Uterus (tissue), 4 donors: ENCODE data around the gene CALN1. TPM values are rescaled to one million over a fixed set of nuclear protein-coding genes. Genes with fewer than 3 reads are reported as not detected.

ENCODE experiments used
- DNase-seq, 2 donors: peaks; one replicate each; pipeline ENCODE4 v3.0.0-alpha.2; 2019 to 2020
- H3K27ac ChIP-seq, 2 donors: fragments of 200-600 bp; sonication (generic); 1 replicate in 1 of 2; 2 replicates in 1 of 2; pipeline ENCODE4 v1.5.1; 2016 to 2018
- H3K27me3 ChIP-seq, 2 donors: fragments of 200-600 bp; sonication (generic); one replicate each; pipeline ENCODE4 v1.5.1; 2018 to 2019; ENCODE audit warnings: control low read depth in 1 of 2
- H3K36me3 ChIP-seq, 2 donors: fragments of 200-600 bp; sonication (generic); one replicate each; pipeline ENCODE4 v1.5.1; 2019; ENCODE audit warnings: control low read depth in 1 of 2
- H3K4me1 ChIP-seq, 2 donors: fragments of 200-600 bp; sonication (generic); one replicate each; pipeline ENCODE4 v1.5.1; 2018 to 2019; ENCODE audit warnings: control low read depth in 1 of 2
- H3K4me3 ChIP-seq, 2 donors: fragments of 200-600 bp; sonication (generic); 1 replicate in 1 of 2; 2 replicates in 1 of 2; pipeline ENCODE4 v1.5.1; 2018 to 2019; ENCODE audit warnings: mild to moderate bottlenecking in 1 of 2
- H3K9me3 ChIP-seq, 2 donors: fragments of 200-600 bp; sonication (generic); one replicate each; pipeline ENCODE4 v1.5.1; 2019; ENCODE audit warnings: control low read depth in 1 of 2
- CTCF ChIP-seq, 4 experiments: fragments of 200-600 bp in 2 of 4; fragments of 450-650 bp in 2 of 4; sonication (generic) in 2 of 4; IDR thresholded peaks; one replicate each; pipeline ENCODE4 v1.5.1; 2016 to 2019; ENCODE audit warnings: antibody characterized with exemption in 4 of 4, mild to moderate bottlenecking in 2 of 4, moderate library complexity in 1 of 4
- POLR2A ChIP-seq, 2 donors: fragments of 450-650 bp; IDR thresholded peaks; one replicate each; pipeline ENCODE4 v1.6.1; 2016; ENCODE audit warnings: antibody characterized with exemption in 2 of 2, mild to moderate bottlenecking in 1 of 2, moderate library complexity in 1 of 2
- intact Hi-C: fragments of 100-400 bp; cut with DNase I; formaldehyde crosslinking; loops from one replicate; pipeline ENCODE4 v1.15.1; 2023; ENCODE audit warnings: low total_unique reads
- total RNA-seq, 4 donors: library from RNA; depleted of rRNA in 3 of 4; stranded (reverse); fragments of >200 nt in 3 of 4; gene quantifications; one replicate each; pipeline versions ENCODE4 v1.1.0 to v1.2.4, GENCODE V29; 2014 to 2023
- donor health status: DM: yes; HTN: yes; CAD: no.

Gene CALN1
- total RNA-seq, 4 donors from 2014 or later: 0.49 to 2.3 (median 1.5) TPM; not detected in 1

- no peaks in the 10 kb centered on the region for H3K4me1 ChIP-seq
- no peaks in the 10 kb centered on the region for H3K9me3 ChIP-seq
- intact Hi-C loops: no loop called here
- DNase-seq: no peak
- no peaks in the 10 kb centered on the region for H3K27me3 ChIP-seq
- H3K4me3 ChIP-seq: no peak overlapping the region
- H3K27ac ChIP-seq: no peak overlapping the region
- H3K36me3 ChIP-seq: no peaks in the 10 kb centered on the region
- TF ChIP-seq CTCF (IDR thresholded peaks at IDR 0.05) (no peak), POLR2A (IDR thresholded peaks at IDR 0.05) (no peak)
Observed at GRCh38 chr7:71772779-71773178, 639.4 kb downstream of the CALN1 start.

GRCh38 chr7:71770269-71770907 lies 641.8 kb downstream of the CALN1 start:
- Histone ChIP-seq H3K27me3 (no peaks in the 10 kb centered on the region), H3K36me3 (no peaks in the 10 kb centered on the region), H3K27ac (no peak overlapping the region), H3K4me3 (no peak overlapping the region), H3K4me1 (no peaks in the 10 kb centered on the region), H3K9me3 (no peaks in the 10 kb centered on the region)
- no peak for DNase-seq
- TF ChIP-seq CTCF (IDR thresholded peaks at IDR 0.05) (no peak), POLR2A (IDR thresholded peaks at IDR 0.05) (no peak)
- intact Hi-C loops: no loop called here

- no peaks in the 10 kb centered on the region for H3K36me3 ChIP-seq
- intact Hi-C loops: no loop called here
Observed at GRCh38 chr7:71769326-71769725, 642.8 kb downstream of the CALN1 start.

GRCh38 chr7:71768450-71768849 lies 643.7 kb downstream of the CALN1 start:
- Histone ChIP-seq H3K27ac (no peak overlapping the region), H3K36me3 (no peaks in the 10 kb centered on the region), H3K4me1 (no peaks in the 10 kb centered on the region), H3K4me3 (no peak overlapping the region), H3K27me3 (no peaks in the 10 kb centered on the region), H3K9me3 (no peaks in the 10 kb centered on the region)
- no peak for DNase-seq
- no peak for TF ChIP-seq CTCF (IDR thresholded peaks at IDR 0.05)
- TF ChIP-seq POLR2A (IDR thresholded peaks at IDR 0.05): no peak
- intact Hi-C loops: no loop called here

More at GRCh38 chr7:71769326-71769725, 642.8 kb downstream of the CALN1 start:
- Histone ChIP-seq H3K4me1 (no peaks in the 10 kb centered on the region), H3K27me3 (no peaks in the 10 kb centered on the region), H3K4me3 (no peak overlapping the region), H3K9me3 (no peaks in the 10 kb centered on the region), H3K27ac (no peak overlapping the region)
- no peak for TF ChIP-seq POLR2A (IDR thresholded peaks at IDR 0.05)
- TF ChIP-seq CTCF (IDR thresholded peaks at IDR 0.05): no peak
- no peak for DNase-seq

GRCh38 chr7:71766016-71766415 lies 646.1 kb downstream of the CALN1 start:
- H3K27me3 ChIP-seq: no peaks in the 10 kb centered on the region
- no peaks in the 10 kb centered on the region for H3K36me3 ChIP-seq
- peaks cover 3 to 12% of the 10 kb centered on the region in 2 donors for H3K9me3 ChIP-seq
- no peak overlapping the region for H3K27ac ChIP-seq
- no peak overlapping the region for H3K4me3 ChIP-seq
- no peaks in the 10 kb centered on the region for H3K4me1 ChIP-seq
- intact Hi-C loops: no loop called here
- TF ChIP-seq POLR2A (IDR thresholded peaks at IDR 0.05) (no peak), CTCF (IDR thresholded peaks at IDR 0.05) (no peak)
- DNase-seq: no peak
